GM21515 (cell line): Measurements from ENCODE around the gene GXYLT2.

Experiments
- ATAC-seq: cut with Tn5 transposase; IDR thresholded peaks from one replicate; pipeline ENCODE4 v1.9.1; 2021; ENCODE audit not compliant: unreplicated experiment

GXYLT2 gene

DNA sequence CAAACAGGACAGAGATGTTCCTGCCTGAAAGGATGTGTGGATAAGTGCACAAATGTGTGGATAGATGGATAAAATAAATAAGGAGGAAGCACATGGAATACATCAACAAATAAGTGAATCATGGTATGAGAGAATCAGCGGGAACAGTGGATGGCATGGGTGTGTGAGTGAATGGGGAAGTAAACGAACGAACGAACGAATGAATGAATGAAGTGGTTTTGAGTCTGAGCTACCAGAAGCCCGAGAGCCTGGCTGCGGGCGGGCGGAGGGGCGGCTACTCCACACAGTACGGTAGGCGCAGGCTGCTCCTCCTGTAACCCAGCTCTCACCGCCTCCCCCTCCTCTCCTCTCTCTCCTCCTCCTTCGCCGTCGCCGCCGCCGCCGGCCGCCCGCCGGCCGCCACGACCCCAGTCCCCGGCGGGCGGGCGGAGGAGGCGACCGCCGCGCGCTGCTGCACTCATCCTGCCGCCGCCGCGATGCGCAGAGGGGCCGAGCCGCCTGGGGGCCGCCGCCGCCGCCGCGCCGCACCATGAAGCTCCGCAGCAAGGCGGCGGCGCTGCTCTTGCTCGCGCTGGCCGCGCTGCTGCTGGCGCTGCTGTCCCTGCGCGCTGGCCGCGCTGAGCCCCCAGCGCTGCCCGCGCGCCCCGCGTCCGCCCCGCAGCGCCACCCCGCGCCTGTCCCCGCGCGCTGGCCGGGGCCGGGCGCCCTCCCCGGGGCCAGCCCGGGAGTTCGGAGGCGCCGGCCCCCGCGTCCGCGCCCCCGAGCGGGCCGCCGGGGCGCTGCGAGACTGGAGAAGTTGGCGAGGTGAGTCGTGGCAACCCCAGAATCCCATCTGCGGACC, at the start of gene GXYLT2:
Gene GXYLT2 (plus strand): TSS at position 342 of the 841 bp plus-strand sequence. CDS start 188 bp downstream, at position 530.
- ATAC-seq = peak; percentile 56

DNA sequence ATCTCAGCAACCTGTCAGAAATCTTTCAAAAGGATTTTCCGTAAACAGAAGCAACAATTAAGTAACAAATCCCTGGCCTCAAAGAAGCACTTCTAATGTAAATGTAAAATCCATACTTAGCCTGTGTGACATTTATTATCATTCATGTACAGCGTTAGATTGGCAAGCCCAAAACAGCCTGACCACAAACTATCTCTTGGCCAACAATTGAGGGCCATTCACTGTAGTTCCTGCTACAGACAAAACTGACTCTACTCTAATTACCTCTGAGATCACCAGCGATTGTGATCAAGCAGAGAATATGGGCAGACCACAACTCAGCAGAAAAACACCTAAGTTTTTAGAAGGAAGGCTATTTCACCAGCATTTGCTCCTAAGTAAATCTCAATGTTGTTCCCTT, 48.8 kb upstream of the GXYLT2 start:
- no peak for ATAC-seq

DNA sequence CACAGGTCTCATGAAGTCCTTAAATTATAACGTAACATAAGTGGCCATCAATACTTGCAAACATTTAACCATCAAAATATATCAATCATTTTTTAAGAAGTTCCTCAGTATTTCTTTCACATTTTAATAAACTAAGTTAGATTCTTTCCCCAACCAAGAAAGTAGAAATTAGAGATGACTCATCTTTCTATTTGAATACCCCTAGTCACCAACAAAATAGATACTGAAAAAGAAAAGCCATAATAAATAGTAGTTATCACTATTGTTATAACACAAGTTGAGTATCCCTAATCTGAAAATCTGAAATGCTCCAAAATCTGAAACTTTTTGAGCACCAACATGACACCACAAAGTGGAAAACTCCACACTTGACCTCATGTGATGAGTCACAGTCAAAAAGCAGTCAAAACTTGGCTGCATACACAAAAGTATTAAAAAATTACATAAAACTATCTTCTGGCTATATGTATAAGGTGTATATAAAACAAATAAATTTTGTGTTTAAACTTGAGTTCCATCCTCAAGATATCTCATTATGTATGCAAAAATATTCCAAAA, 43.3 kb upstream of the GXYLT2 start:
- no peak for ATAC-seq

GRCh38 chr3:72846166-72846565, 41.7 kb upstream of the GXYLT2 start:
- ATAC-seq = no peak

DNA sequence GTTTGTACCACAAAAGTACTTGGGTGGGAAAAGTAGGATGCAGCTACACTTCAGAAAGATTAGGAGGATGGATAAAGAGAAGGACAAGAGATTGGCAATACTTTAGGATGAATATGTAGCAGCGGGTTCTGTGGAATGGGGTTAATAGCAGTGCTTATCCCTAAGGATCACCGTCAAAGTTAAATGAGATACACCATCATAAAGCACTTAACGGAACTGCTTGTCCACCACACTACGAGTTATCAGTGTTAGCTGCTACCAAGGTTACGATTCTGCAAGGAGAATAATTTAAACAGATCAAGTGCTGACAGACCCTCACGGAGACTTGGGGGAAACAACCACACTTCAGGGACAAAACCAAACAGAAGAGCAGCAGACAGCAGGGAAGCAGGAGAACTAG, 40.6 kb upstream of the GXYLT2 start:
- ATAC-seq = no peak

- ATAC-seq = peak; percentile 92
Measured at GRCh38 chr3:72847751-72848702, 39.8 kb upstream of the GXYLT2 start, which contains the start of gene SHQ1. Gene SHQ1 (minus strand): TSS chr3:72848445. CDS start chr3:72848340, 105 bp downstream.

- ATAC-seq = peak; percentile 53
Measured at GRCh38 chr3:72848703-72849081, 39.2 kb upstream of the GXYLT2 start.

- no peak for ATAC-seq
Measured at GRCh38 chr3:72855001-72855400, 32.8 kb upstream of the GXYLT2 start.

DNA sequence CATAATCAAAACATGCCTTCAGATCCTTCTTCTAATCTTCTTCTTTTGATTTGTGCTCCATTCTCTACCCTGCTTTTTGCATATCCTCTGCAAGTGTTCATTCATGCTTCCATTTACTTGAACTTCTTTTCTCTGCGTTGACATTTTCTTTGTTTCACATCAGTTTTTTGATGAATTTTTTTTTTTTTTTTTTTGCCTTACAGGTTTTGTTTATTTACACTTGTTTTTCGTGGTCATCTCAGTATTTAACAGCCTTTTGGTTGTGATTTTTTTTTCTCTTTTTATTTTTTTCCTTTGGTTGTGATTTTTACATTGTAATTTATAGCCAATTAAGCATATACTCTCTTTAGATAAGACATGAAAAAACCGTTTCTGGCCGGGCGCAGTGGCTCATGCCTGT, 27.8 kb upstream of the GXYLT2 start:
- no peak for ATAC-seq

- ATAC-seq = no peak
Measured at GRCh38 chr3:72860846-72861245, 27.0 kb upstream of the GXYLT2 start.

DNA sequence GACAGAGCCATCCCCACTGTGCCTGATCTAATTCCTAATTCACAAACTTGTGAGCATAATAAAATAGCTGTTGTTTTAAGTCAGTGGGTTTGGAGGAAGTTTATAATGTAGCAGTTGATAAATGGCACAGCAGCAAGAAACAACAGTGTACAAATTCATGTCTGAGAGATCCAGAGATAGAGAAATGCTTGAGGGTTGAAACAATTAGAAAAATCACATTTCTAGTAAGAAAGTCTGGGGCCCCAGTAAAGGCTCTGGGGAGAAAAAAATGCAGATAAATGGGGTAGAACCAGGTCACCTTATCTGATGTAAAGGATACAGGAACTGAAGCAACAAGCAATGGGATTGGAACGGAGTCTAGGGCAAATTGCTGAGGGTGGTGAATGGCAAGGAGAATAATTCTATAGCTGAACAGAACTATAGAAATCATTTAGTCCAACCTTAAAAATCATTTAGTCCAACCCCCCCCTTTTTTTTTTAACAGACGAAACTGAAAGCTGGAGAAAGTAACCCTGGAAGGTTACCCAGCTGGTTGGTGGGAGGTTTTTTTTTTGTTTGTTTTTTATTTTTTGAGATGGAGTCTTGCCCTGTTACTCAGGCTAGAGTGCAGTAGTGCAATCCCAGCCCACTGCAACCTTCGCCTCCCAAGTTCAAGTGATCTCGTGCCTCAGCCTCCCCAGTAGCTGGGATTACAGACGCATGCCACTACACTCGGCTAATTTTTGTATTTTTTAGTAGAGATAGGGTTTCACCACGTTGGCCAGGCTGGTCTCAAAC, 25.3 kb upstream of the GXYLT2 start:
- no peak for ATAC-seq

GRCh38 chr3:72872183-72872582, 15.7 kb upstream of the GXYLT2 start:
- no peak for ATAC-seq

- no peak for ATAC-seq
Measured at GRCh38 chr3:72887343-72887704, 522 bp upstream of the GXYLT2 start.

- no peak for ATAC-seq
Measured at GRCh38 chr3:72888546-72889309, 882 bp downstream of the GXYLT2 start.

DNA sequence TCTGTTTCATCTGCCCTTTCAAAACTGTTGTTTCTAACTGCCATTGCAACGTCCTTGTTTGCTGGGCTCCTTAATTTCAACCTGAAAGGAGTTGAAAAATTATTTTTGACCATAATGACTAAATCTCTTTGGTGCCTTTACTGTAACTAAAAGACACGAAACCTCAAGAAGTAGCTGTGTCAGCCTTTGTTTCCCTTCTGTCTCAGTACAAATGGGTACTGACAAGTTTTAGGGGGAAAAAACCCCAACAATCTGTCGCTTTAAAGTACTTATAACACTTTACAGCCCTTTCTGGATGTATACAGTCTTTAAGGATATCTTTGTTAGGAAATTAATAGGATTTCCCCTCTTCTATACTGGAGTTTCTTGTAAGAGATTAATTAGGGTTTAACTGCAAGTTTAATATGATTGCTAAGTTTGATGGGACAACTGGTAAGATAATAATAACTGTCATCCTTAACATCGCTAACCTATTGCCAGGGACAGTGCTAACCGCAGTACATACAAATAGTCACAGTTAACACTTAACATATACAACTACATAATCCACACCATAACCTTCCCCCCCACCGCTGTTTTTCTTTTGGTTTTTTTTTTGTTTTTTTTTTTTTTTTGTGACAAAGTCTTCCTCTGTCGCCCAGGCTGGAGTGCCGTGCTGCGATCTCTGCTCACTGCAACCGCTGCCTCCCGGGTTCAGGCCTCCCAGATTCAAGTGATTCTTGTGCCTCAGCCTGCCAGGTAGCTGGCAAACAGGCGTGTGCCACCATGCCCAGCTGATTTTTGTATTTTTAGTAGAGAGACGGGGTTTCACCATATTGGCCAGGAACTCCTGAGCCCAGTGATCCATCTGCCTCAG, 1.7 kb downstream of the GXYLT2 start:
- ATAC-seq = no peak

- no peak for ATAC-seq
Measured at GRCh38 chr3:72890166-72890925, 2.5 kb downstream of the GXYLT2 start.

DNA sequence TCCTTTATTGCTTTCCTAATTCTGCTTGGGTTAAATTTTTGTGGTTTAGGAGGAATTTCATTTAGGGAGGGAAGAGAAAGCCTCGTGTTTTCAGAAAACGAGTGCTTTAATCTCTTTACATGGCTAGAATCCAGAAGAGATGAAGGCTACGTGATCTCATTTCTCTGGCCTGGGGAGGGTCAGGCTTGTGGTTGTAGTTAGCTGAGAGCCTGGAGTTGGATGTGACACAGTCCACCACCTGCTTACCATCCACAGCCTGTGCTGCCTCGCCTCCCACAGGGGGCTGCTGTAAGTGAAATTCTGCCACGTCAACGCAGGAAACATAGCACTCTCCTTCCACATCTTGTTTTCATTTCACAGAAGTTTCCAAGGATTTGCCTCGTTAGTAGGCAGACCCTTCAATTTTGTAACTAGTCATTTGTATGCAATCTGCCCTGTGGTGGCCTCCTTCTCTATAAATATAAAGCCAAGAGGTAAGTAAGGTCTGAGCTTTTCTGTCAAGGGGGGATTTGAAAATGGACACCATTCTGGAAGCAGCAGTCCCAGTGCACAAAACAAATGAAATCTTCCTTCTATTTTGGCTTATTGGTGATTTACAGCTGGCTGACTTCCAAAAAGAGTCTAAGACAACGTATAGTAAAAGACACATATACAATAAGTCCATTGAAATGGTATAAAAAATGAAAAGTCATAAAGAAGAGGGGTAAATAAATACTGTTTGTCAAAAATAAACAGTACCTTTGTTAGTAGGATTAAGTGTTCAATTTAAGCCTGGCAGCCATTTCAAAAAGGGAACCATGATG, 3.4 kb downstream of the GXYLT2 start:
- no peak for ATAC-seq
